Kidney epithelial cell (primary cell): ENCODE data around the gene NDUFA13. TPM values are rescaled to one million over a fixed set of nuclear protein-coding genes. Genes with fewer than 3 reads are reported as not detected.

Source experiments
- DNase-seq: peaks from one replicate; pipeline ENCODE4 v3.0.0-alpha.2; 2010; ENCODE audit warnings: low read depth
- H3K27me3 ChIP-seq: 2 replicates; pipeline ENCODE4 v1.6.0; 2011; ENCODE audit warnings: low read length; ENCODE audit not compliant: control insufficient read depth, insufficient read depth
- H3K36me3 ChIP-seq: 2 replicates; pipeline ENCODE4 v1.5.1; 2011; ENCODE audit warnings: low read length; ENCODE audit not compliant: control insufficient read depth, insufficient read depth
- H3K4me3 ChIP-seq: 2 replicates; pipeline ENCODE4 v1.5.1; 2011; ENCODE audit warnings: low read depth, mild to moderate bottlenecking, control low read depth, low read length
- CTCF ChIP-seq: IDR thresholded peaks from 2 replicates; pipeline ENCODE4 v1.5.1; 2011; ENCODE audit warnings: mild to moderate bottlenecking, moderate library complexity, low read length, control low read depth, inconsistent platforms; ENCODE audit not compliant: insufficient read depth, poor library complexity, severe bottlenecking
- total RNA-seq: library from RNA; depleted of rRNA; stranded (reverse); fragments of >200 nt; gene quantifications from 2 replicates; pipeline ENCODE4 v1.2.3, GENCODE V29; 2015

The NDUFA13 gene
- total RNA-seq, 1 donor from 2014 or later = 58.8 TPM

- Histone ChIP-seq H3K4me3 (no peak overlapping the region), H3K27me3 (peaks cover 43% of the 10 kb centered on the region), H3K36me3 (no peaks in the 10 kb centered on the region)
- no peak for TF ChIP-seq CTCF
- no peak for DNase-seq
Measured at GRCh38 chr19:19543101-19543500, 27.1 kb downstream of the NDUFA13 start.

- TF ChIP-seq CTCF = no peak
- peaks cover 37% of the 10 kb centered on the region for H3K27me3 ChIP-seq
- H3K36me3 ChIP-seq = no peaks in the 10 kb centered on the region
- DNase-seq = no peak
- H3K4me3 ChIP-seq = no peak overlapping the region
Measured at GRCh38 chr19:19543640-19544039, 27.6 kb downstream of the NDUFA13 start.

- Histone ChIP-seq H3K4me3 (no peak overlapping the region), H3K36me3 (no peaks in the 10 kb centered on the region), H3K27me3 (peaks cover 32% of the 10 kb centered on the region)
- DNase-seq = no peak
- no peak for TF ChIP-seq CTCF
Measured at GRCh38 chr19:19544257-19544953, 28.4 kb downstream of the NDUFA13 start.

GRCh38 chr19:19544954-19545591 lies 29.0 kb downstream of the NDUFA13 start:
- no peak for TF ChIP-seq CTCF
- Histone ChIP-seq H3K36me3 (no peaks in the 10 kb centered on the region), H3K4me3 (no peak overlapping the region), H3K27me3 (peaks cover 25% of the 10 kb centered on the region)
- DNase-seq = no peak

- no peak for TF ChIP-seq CTCF
- H3K4me3 ChIP-seq = no peak overlapping the region
- H3K36me3 ChIP-seq = no peaks in the 10 kb centered on the region
- DNase-seq = no peak
- H3K27me3 ChIP-seq = peaks cover 19% of the 10 kb centered on the region
Measured at GRCh38 chr19:19545707-19546106, 29.7 kb downstream of the NDUFA13 start.
